HG03442 (cell line): ENCODE data around the gene RUNX2.

Experiments used
- ATAC-seq: cut with Tn5 transposase; IDR thresholded peaks from one replicate; pipeline ENCODE4 v1.9.1; 2021; ENCODE audit warnings: mild to moderate bottlenecking, moderate library complexity; ENCODE audit not compliant: unreplicated experiment

The RUNX2 gene

GRCh38 chr6:45576648-45577624 is 248.8 kb downstream of the RUNX2 start:
- ATAC-seq = no peak

- ATAC-seq = no peak
Observed at GRCh38 chr6:45577836-45578504, 249.8 kb downstream of the RUNX2 start.

GRCh38 chr6:45584127-45584526 is 256.0 kb downstream of the RUNX2 start:
- no peak for ATAC-seq

GRCh38 chr6:45586216-45587171 is 258.4 kb downstream of the RUNX2 start:
- no peak for ATAC-seq

- no peak for ATAC-seq
Observed at GRCh38 chr6:45587229-45588060, 259.3 kb downstream of the RUNX2 start.

GRCh38 chr6:45589367-45589766 is 261.2 kb downstream of the RUNX2 start:
- no peak for ATAC-seq

GRCh38 chr6:45590226-45590625 is 262.1 kb downstream of the RUNX2 start:
- ATAC-seq = no peak

GRCh38 chr6:45590696-45591184 is 262.6 kb downstream of the RUNX2 start:
- ATAC-seq = no peak

GRCh38 chr6:45591306-45591705 is 263.2 kb downstream of the RUNX2 start:
- no peak for ATAC-seq

GRCh38 chr6:45591890-45592289 is 263.8 kb downstream of the RUNX2 start:
- no peak for ATAC-seq

- no peak for ATAC-seq
Observed at GRCh38 chr6:45592991-45593390, 264.9 kb downstream of the RUNX2 start.

GRCh38 chr6:45595010-45595851 is 267.1 kb downstream of the RUNX2 start:
- ATAC-seq = no peak

- no peak for ATAC-seq
Observed at GRCh38 chr6:45597424-45597823, 269.3 kb downstream of the RUNX2 start.

- no peak for ATAC-seq
Observed at GRCh38 chr6:45599053-45599452, 270.9 kb downstream of the RUNX2 start.

- ATAC-seq = no peak
Observed at GRCh38 chr6:45605971-45606370, 277.8 kb downstream of the RUNX2 start.

GRCh38 chr6:45606831-45607400 is 278.8 kb downstream of the RUNX2 start:
- no peak for ATAC-seq

- no peak for ATAC-seq
Observed at GRCh38 chr6:45607798-45608197, 279.7 kb downstream of the RUNX2 start.

GRCh38 chr6:45608252-45608913 is 280.3 kb downstream of the RUNX2 start:
- ATAC-seq = no peak
